ENCODE measurements around the gene SAT2.

DNA sequence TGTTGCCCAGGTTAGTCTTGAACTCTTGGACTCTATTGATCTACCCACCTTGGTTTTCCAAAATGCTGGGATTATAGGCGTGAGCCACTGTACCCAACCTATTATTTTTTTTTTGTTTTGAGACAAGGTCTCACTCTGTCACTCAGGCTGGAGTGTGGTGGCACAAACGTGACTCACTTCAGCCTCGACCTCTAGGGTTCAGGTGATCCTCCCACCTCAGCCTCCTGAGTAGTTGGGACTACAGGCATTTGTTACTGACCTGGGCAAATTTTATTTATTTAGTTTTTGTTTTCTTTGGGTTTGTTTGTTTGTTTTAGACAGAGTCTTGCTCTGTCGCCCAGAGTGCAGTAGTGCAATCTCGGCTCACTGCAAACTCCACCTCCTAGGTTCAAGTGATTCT lies 4.0 kb downstream of the SAT2 start:
- no peak for TF ChIP-seq ETV6 (conservative IDR thresholded peaks at IDR 0.05 in 1 of 2, IDR thresholded peaks at IDR 0.05 in 1 of 2; ENCODE audit: borderline replicate concordance in 1 of 2, low read depth in 1 of 2)
- TF ChIP-seq POLR2A (IDR thresholded peaks at IDR 0.05; ENCODE audit: low read depth, low read length): no peak
- TF ChIP-seq, protein P1, sequence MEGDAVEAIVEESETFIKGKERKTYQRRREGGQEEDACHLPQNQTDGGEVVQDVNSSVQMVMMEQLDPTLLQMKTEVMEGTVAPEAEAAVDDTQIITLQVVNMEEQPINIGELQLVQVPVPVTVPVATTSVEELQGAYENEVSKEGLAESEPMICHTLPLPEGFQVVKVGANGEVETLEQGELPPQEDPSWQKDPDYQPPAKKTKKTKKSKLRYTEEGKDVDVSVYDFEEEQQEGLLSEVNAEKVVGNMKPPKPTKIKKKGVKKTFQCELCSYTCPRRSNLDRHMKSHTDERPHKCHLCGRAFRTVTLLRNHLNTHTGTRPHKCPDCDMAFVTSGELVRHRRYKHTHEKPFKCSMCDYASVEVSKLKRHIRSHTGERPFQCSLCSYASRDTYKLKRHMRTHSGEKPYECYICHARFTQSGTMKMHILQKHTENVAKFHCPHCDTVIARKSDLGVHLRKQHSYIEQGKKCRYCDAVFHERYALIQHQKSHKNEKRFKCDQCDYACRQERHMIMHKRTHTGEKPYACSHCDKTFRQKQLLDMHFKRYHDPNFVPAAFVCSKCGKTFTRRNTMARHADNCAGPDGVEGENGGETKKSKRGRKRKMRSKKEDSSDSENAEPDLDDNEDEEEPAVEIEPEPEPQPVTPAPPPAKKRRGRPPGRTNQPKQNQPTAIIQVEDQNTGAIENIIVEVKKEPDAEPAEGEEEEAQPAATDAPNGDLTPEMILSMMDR (IDR thresholded peaks at IDR 0.05 in 2 of 3, conservative IDR thresholded peaks at IDR 0.05 in 1 of 3; ENCODE audit: control insufficient read depth in 2 of 3, extremely low read depth in 1 of 3, insufficient read depth in 1 of 3, low read depth in 3 of 3, low read length in 3 of 3): no peak
- no peak for TF ChIP-seq EZH2 (IDR thresholded peaks at IDR 0.05; ENCODE audit: borderline replicate concordance, control insufficient read depth, low read depth, low read length)
- no peak for TF ChIP-seq HCFC1 (IDR thresholded peaks at IDR 0.05; ENCODE audit: low read length)
- no peak for TF ChIP-seq POLR2AphosphoS5 (IDR thresholded peaks at IDR 0.05; ENCODE audit: low read length)

Measured in GM12878 (cell line).